ENCODE measurements around the gene HNRNPA3.
"Not testable (repeated sequence)": the region's sequence is repeated elsewhere in the genome, so short reads cannot be mapped to it uniquely, and the experiment has no call there.

Gene HNRNPA3

DNA sequence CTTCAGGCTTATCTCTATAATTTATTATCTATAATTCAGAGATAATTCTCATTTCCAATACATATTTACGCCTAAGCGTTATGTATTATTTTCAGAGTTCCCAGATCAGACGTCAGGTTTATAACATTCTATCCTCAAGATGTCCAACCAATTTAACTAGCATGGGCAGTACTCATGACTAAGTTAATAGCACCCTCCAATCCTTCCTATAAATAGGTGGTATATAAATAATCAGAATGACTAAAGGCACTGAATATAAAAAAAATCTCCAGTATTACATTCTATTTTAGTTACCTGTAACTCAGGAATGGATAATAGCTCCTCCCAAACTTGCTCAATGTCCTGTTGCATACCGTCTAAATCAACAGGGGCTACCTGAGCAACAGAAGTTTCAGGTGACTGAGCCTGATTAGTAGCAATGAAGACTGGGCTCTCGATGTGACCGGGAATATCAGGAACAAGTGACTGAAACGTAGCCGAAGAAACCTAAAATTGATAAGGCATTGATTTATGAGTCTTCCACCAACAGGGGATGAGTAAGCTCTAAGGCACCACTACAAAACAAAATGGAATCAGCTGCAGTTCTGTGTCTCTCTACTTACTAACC lies 19.6 kb downstream of the HNRNPA3 start:
- DNase-seq (ENCODE audit: low read depth in 2 of 2): no peak

DNA sequence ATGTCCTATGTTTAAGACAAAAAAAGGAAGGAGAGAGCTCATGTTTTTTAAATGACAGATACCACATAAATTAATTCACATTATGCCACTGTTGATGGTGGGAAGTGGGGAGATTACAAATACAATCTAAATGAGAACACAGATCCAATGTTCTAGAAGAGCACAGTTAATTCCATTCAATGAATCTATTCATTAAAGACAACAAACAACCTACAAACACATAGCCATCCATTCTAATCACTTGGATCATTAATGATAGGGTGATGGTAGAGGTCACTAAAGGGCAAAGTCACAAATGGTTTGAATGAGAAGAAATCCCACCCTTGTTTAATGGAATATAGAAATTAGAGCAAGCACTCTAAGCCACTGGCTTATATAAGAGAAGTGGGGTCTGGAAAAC lies 21.7 kb downstream of the HNRNPA3 start:
- no peak for DNase-seq (ENCODE audit: low read depth in 2 of 2)

DNA sequence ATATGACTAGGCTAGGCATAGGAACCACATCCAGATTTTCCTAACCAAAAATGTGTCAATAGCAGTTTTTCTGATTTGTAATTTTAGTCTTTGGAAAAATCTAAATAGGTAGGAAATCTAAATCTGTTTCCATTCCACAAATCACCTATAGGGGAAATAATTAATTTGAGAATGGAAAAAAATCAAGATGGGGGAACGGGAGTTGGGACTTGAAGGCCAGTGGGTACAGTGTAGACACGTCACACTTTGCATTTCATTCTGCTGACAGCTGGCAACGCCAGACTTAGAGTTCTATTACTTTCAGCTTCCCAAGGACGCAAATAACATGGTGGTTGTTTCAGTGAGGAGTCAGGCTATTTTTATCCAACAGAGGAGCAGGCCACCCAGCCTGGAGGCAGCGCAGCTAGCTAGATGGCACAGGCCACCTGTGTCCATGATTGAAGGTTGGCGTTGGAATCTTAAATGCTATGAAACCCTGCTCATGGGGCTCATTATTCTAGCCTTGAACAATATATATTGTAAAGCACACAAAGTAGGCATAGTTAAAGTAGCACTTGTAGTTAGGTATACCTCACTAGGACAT lies 23.4 kb downstream of the HNRNPA3 start:
- no peak for DNase-seq (ENCODE audit: low read depth in 2 of 2)

DNA sequence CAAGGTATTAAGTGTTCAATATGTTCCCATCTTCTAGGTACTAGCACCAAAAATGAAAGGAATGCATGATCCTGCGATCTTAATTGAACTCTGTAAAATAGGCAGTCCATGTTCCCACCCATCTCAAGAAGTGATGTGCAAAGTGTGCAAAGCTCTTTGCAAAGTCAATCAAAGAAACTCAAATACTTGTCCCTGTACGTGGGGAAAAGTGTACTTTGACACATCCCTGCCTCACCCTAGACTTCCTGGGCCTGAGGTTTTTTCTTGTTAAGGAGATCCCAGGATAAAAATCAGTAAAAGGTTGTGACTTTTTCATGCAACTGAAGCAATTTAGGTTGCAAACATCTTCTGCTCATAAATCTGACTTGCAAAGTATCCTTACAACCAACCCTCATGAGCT lies 25.3 kb downstream of the HNRNPA3 start:
- no peak for DNase-seq (ENCODE audit: low read depth in 2 of 2)

DNA sequence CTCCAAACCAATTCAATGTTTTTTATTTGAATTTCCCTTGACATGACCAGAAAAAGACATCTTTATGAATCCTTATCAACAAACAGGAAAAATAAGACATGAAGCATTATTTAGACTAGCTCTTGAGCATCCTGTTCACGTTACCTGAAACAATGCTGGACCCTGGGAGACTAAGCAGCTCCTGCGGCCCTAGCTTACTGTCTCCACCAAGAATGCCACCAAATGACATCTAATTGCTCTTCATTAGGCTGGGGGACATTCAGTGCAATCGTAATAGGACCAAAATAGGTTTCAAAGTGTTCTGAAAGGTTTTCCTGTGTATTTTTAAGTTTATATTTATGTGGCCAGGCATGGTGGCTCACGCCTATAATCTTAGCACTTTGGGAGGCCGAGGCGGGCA lies 26.5 kb downstream of the HNRNPA3 start:
- DNase-seq (ENCODE audit: low read depth in 2 of 2): no peak

DNA sequence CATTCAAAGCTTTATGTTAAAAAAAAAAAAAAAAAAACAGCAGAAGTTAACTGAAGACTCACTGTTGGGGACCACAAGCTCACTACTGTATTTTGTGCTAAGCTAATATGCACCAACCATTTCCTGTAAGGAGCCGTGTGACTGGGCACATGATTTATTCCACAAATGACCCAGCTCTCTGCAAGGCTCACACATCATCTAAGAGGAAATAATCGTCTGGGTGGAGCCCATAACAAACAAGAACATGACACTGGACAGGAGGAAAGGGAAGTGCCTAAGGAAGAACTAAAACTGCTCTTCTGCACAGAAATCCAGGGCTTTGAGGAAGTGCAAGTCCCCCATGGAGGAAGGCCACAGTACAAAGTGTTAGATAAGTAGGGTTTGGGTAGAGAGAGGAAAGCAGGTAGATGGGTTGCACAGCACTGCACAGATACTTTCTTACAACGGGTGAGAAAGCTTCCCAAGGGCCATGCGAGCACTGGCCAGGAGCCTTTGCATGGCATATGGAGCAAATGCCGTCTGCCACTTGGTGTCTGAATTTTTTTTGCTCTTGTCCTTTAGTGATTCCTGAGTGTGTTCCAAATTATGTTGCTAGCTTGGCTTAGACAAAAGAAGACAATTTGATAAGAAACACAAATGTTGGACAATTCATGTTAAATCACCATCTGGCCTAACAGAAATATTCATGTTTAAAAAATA lies 27.5 kb downstream of the HNRNPA3 start:
- no peak for DNase-seq (ENCODE audit: low read depth in 2 of 2)

DNA sequence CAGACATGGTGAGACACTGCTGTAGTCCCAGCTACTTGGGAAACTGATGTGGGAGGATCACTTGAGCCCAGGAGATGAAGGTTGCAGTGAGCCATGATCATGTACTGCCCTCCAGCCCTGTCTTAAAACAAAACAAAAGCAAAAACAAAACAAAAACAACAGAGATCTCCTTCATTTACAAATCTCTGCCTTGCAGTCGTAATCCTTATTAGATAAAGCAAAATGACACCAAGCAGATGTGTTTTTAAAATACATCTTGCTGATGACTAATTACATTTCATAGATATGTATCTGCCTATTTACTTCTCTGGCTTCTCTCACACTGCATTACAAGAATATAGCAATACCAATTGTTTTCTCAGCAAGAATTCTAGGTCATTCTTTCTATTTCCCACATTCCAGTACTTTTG lies 29.1 kb downstream of the HNRNPA3 start:
- no peak for DNase-seq (ENCODE audit: low read depth in 2 of 2)

DNA sequence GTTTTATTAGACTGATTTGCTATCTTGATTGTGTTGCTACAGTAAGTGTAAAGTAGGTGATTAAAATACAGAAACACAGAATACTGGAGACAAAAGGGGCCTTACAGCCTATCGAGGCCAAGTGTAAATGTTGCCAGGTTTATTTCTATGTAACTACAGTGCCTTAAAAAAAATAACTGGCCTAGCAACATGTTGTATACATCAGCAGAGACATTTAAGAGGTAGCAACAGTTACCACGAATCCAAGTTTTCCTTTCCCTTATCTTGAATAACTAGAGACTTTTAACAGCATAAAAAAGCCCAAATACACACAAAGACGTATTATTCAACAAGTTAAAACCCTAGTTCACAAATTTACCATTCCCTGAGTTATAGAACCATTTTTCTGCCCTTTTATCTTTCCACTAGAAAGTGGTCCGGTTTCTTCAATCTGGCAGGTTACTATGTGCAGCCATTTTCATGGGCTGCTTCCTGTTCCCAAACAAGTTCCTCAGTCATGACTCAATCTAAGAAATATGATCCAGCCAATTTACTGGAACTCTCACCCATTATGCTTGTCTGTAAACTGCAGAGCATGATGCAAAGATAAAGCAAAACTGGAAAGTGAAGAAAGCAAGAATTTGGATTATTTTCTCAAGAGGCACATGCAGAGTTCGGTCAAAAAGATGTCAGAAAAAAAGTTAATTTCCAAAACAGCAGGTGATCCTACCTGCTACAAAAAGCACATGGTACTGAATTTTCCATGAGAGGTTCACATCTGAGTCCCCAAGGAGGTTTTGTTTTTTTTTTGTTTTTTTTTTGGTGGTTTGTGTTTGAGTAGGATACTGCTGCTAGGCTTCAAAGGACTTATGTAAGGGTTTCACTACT lies 29.8 kb downstream of the HNRNPA3 start:
- no peak for DNase-seq (ENCODE audit: low read depth in 2 of 2)

DNA sequence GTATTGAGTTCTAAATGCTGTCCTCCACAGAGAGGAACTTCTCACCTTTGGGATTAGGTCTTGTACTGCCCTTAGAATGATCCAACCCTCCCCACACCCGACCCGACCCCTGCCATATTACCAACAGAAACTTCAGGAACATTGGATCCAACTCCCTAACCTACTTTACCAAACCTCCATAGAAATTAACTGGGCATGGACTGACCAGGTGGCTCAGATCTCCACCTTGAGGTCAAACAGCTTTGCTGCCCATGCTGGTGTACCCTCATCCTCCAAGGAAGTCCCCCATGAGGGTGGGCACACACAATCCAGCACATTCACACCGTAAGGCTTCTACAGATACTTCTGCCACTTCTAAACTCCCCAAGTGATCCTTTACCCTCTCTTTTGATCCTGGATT lies 30.5 kb downstream of the HNRNPA3 start:
- no peak for DNase-seq (ENCODE audit: low read depth in 2 of 2)

DNA sequence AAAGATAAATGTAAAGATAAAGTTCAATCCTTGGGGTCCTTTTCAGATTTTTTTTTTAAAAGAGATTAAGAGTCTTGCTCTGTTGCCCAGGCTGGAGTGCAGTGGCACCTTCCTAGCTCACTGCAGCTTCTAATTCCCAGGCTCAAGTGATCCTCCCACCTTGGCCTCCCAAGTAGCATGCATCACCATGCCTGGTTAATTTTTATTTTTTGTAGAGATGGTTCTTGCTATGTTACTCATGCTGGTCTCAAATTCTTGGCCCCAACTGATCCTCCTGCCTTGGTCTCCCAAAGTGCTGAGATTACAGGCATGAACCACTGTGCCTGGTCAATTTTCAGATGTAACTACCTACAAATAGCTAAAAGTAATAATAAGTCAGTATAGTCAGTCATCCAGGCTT lies 30.9 kb downstream of the HNRNPA3 start:
- DNase-seq (ENCODE audit: low read depth in 2 of 2): no peak

DNA sequence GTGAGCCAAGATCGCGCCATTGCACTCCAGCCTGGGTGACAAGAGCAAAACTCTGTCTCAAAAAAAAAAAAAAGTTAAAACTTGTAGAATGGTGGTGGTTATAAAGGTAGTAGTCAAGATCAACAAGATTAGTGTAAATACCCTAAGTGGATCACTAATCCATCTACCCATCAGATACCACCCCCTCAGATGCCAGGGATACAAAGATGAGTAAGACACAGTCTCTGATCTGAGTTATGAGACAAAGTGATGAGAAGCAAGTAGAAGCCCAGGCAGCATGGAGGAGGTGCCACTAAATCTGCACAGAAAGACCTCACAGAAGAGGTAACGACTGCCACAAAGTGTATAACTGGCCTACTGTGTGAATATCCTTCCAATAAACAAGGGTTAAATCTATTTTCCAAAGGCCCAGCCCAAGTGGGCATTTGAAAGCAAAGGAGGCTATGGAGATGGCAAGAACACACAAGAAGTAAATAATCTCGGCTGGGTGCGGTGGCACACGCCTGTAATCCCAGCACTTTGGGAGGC lies 31.7 kb downstream of the HNRNPA3 start:
- DNase-seq (ENCODE audit: low read depth in 2 of 2): no peak

DNA sequence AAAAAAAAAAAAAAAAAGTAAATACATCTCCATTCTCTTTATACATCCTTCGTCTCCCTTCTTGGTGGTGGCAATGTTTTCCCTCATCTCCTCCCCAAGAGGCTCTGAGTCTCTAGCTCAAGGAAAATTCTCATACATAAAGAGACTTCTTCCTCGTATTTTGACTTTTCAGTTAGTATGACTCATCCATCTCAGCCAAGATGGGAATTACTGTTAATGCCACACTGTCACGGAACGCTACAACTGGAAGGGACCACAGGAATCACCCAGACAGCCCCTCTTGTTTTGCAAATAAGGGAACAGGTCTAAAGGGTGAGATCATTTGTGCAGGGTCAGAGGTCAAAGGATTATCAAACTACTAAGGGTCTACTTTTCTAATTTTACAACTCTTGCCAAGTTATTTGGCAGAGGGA lies 32.4 kb downstream of the HNRNPA3 start:
- no peak for DNase-seq (ENCODE audit: low read depth in 2 of 2)

DNA sequence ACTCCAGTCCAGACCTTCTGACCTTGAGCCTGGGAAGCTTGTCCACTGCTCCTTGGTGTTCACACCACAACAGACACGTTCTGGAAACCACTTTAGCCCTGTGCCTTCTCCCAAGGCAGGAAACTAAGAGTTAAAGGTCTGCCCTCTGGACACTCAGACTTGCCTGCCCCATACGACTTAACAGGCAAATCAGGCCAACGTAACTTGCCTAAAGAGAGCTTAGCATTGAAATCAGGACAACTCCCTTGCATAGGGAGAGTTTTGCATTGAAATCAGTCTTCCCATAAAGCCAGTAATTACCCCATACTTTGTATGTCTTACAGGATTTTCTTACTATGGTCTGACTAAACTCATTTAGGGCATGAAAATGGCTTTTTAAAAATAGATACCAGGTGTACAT lies 33.4 kb downstream of the HNRNPA3 start:
- no peak for DNase-seq (ENCODE audit: low read depth in 2 of 2)

DNA sequence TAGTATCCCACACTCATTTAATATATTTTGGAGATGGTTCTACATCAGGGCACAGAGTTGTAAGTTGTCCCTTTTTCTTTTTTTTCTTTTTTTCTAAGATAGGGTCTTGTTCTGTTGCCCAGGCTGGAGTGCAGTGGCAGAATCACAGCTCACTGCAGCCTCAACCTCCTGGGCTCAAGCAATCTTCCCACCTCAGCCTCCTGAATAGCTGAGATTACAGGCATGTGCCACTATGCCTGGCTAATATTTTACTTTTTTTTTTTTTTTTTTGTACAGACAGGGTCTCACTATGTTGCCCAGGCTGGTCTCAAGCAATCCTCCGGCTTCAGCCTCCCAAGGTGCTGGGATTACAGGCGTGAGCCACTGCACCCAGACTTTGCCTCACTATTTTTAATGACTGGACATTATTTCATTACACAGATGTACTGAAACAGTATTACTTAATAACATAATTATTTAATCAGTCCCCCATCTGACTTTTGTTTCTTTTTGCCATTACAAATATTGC lies 34.0 kb downstream of the HNRNPA3 start:
- DNase-seq (ENCODE audit: low read depth in 2 of 2): not testable (repeated sequence)

DNA sequence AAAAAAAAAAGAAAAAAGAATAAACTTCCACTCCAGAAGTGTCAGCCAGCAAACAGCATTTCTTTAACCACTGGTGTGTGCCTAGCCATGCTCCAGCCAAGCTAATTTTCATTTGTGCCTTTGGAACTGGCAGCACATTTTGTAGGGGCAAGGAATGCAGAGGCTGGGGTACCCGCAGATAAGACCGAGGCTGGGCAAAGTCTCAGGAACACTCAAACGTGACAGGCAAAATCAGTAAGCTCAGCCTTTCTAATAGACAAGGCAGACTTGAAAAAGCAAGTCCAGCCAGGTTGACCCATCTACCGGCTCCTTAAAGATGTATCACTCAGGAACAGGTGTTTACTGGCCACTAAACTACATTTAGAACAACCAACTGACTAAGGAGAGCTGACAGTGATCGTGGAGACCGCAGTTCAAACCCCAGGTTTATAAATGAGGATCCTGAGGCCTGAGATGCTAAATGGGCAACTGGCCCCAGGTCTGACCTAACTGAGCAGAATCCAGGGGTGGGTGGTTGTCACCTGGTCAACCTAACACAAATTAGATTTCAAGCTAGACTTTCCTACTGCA lies 35.2 kb downstream of the HNRNPA3 start:
- DNase-seq (ENCODE audit: low read depth in 2 of 2): no peak

DNA sequence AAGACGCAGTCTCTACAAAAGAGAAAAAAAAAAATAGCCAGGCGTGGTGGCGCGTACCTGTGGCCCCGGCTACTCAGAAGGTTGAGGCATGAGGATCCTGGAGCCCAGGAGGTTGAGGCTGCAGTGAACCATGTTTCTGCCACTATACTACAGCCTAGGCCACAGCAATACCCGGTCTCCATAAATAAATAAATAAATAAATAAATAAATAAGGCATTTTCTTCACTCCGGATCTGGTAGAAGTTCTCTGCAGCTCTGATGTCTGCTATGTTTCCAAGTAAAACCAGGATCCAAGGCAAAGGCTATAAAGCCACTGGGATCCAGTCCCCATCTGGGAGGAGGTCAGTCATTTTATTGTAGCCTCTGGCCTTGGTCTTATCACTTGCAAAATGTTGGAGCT lies 36.4 kb downstream of the HNRNPA3 start:
- DNase-seq (ENCODE audit: low read depth in 2 of 2): no peak

DNA sequence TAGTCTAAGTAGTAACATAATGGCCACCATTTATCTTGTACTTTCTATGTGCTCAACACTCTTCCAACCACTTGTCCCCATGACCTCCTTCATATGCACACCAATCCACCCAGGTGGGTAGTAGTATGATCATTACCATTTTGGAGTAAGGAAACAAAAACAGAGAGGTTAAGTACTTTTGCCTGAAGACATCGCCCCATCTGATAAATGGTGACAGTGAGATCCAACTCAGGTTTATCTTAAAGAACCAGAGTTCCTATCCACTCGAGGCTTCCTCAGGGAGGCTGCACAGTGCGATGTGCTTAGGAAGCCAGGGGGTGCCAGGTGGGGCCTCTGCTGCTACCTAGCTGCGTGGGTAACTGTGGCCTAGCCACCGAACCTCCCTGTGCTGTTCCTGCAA lies 37.9 kb downstream of the HNRNPA3 start:
- DNase-seq (ENCODE audit: low read depth in 2 of 2): no peak

DNA sequence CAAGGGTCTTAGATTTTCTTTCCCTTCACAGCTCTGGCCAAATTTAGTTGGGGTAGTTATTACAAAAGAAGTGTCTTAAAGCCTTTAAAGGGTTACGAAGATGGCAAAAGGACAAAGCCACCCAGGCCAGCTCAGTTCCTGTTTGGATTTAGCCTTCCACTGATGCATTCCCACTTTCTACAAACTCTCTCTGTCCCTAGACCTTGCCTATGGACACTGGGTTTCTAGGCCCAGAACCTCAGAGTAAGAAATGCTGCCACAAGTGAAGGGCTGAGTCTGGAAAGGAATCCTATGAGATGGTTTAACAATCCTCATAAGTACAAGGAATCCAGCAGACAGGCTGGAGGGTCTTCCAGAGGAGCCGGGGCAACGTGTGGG lies 38.6 kb downstream of the HNRNPA3 start:
- no peak for DNase-seq (ENCODE audit: low read depth in 2 of 2)

DNA sequence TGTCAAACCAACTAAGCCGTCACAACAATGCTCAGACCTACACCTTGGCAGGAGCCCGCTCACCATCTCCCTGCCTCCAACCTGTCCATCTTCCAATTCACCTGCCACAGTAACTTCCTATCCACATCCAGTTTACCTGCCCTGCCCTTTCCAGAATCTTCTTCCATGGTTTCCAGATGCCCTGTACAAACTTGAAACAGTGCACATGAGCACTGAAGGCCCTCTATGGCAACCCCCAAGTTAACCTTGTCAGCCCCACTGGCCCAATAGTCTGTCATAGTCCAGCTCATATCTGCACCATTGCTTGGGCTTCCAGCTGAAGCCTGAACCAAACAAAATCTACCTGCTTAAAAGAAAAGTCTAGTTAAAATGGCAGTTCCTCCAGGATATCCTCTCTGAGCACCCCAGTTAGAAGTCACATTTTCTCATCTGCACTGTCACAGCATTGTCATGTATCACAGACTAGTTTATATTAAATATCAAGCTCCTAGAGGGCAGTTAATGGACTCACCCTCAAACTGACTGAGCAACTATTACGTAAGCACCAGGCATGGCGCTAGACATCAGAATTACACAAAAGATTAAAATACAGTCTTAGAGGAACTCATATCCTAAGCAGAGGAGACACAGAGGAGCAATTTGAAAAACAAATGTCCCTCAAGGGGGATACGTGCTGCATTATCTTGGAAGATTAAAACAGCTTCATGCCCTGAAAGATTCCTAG lies 40.4 kb downstream of the HNRNPA3 start:
- no peak for DNase-seq (ENCODE audit: low read depth in 2 of 2)

DNA sequence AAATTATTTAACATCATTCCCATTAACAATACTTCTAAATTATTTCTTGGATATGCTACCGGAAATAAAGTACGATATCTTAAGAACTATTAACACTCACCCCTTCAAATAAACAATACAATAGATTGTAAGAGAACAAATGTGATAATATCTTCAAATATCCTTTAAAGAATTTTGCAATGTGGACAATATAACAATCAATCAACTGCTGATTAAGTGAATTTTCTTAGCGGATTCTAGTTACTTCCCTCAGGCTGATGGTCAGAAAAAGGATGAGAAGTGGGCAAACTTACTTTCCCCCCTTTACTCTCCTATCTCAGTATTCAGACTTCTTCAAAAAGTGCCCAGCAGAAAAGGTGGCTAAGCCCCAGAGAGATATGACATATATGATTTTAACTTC lies 41.1 kb downstream of the HNRNPA3 start:
- no peak for DNase-seq (ENCODE audit: low read depth in 2 of 2)

Data from stimulated activated CD8-positive, alpha-beta memory T cell treated with anti-CD3 and anti-CD28 coated beads, Interleukin-15, amount 100 ng/mL, for 4 hours (primary cell).